Measurements from ENCODE around the gene TRIM67.

TRIM67 gene

DNA sequence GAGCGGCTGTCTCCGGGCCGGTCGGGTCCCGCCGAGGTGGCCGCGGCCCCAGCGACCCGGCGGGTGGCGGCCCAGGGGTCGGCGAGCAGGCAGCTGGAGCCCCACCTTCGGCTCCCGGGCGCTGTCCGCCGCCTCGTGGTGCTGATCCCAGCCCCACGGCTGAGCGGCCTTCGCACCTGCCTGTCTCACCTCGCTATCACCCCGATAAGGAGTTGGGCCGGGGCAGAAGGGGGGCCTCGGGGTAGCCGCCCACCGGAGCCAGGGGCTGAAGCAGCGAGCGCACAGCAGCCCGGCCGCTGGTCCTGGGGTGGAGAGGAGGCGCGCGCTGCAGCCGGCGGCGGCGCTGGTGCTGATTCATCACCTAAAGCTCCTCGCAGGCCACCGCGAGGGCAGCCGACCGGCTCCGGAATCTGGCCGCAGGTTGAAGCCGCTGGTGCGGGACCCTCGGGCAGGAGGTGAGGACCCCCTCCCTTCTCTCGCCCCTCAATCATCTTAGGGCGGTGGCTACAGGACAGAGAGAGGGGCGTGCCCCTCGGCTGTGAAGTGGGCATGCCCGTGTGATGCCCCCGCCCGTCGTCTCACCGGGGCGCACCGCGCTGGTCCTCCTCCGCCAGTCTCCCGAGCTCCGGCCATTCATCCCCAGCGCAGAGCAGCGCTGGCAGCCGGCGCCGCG, 575 bp downstream of the TRIM67 start (continued):
- TF ChIP-seq ZNF174 (tag by site-specific recombination; IDR thresholded peaks at IDR 0.05) (no peak), ZEB2 (tag by site-specific recombination; IDR thresholded peaks at IDR 0.05) (peak; percentile 84; the same call in 1 of the 2 replicates), HOXA7 (CRISPR knock-in tag; IDR thresholded peaks at IDR 0.05; ENCODE audit: borderline replicate concordance) (no peak), ZNF132 (tag by site-specific recombination; IDR thresholded peaks at IDR 0.05; ENCODE audit: borderline replicate concordance) (no peak), ZNF391 (tag by site-specific recombination; IDR thresholded peaks at IDR 0.05; ENCODE audit: borderline replicate concordance, low read depth) (no peak; the same call in 1 of the 2 replicates), ZNF629 (tag by site-specific recombination; IDR thresholded peaks at IDR 0.05) (peak; percentile 29; the same call in 1 of the 2 replicates), ZBTB8A (tag by site-specific recombination; IDR thresholded peaks at IDR 0.05) (peak; percentile 33; the same call in 1 of the 2 replicates), KLF10 (tag by site-specific recombination; IDR thresholded peaks at IDR 0.05) (peak; percentile 81), GLI2 (tag by site-specific recombination; IDR thresholded peaks at IDR 0.05; ENCODE audit: borderline replicate concordance, low read depth) (no peak), ZFP69B (tag by site-specific recombination; IDR thresholded peaks at IDR 0.05) (no peak), ZNF157 (tag by site-specific recombination; IDR thresholded peaks at IDR 0.05) (no peak), ZNF521 (tag by site-specific recombination; IDR thresholded peaks at IDR 0.05) (no peak), FEZF1 (tag by site-specific recombination; IDR thresholded peaks at IDR 0.05) (no peak), ZNF19 (tag by site-specific recombination; IDR thresholded peaks at IDR 0.05; ENCODE audit: low read depth) (no peak), EGR2 (tag by site-specific recombination; IDR thresholded peaks at IDR 0.05; ENCODE audit: low read depth) (no peak), ZNF76 (tag by site-specific recombination; IDR thresholded peaks at IDR 0.05; ENCODE audit: borderline replicate concordance, low read depth) (peak; percentile 7; the same call in 1 of the 2 replicates), ZNF416 (tag by site-specific recombination; IDR thresholded peaks at IDR 0.05) (no peak), ZBTB48 (tag by site-specific recombination; IDR thresholded peaks at IDR 0.05) (peak; percentile 26; the same call in 1 of the 2 replicates), ZNF626 (tag by site-specific recombination; IDR thresholded peaks at IDR 0.05) (peak; percentile 50; the same call in 1 of the 2 replicates), ZNF544 (tag by site-specific recombination; IDR thresholded peaks at IDR 0.05) (no peak), ZNF350 (tag by site-specific recombination; IDR thresholded peaks at IDR 0.05) (no peak)
- TF ChIP-seq, protein P1, sequence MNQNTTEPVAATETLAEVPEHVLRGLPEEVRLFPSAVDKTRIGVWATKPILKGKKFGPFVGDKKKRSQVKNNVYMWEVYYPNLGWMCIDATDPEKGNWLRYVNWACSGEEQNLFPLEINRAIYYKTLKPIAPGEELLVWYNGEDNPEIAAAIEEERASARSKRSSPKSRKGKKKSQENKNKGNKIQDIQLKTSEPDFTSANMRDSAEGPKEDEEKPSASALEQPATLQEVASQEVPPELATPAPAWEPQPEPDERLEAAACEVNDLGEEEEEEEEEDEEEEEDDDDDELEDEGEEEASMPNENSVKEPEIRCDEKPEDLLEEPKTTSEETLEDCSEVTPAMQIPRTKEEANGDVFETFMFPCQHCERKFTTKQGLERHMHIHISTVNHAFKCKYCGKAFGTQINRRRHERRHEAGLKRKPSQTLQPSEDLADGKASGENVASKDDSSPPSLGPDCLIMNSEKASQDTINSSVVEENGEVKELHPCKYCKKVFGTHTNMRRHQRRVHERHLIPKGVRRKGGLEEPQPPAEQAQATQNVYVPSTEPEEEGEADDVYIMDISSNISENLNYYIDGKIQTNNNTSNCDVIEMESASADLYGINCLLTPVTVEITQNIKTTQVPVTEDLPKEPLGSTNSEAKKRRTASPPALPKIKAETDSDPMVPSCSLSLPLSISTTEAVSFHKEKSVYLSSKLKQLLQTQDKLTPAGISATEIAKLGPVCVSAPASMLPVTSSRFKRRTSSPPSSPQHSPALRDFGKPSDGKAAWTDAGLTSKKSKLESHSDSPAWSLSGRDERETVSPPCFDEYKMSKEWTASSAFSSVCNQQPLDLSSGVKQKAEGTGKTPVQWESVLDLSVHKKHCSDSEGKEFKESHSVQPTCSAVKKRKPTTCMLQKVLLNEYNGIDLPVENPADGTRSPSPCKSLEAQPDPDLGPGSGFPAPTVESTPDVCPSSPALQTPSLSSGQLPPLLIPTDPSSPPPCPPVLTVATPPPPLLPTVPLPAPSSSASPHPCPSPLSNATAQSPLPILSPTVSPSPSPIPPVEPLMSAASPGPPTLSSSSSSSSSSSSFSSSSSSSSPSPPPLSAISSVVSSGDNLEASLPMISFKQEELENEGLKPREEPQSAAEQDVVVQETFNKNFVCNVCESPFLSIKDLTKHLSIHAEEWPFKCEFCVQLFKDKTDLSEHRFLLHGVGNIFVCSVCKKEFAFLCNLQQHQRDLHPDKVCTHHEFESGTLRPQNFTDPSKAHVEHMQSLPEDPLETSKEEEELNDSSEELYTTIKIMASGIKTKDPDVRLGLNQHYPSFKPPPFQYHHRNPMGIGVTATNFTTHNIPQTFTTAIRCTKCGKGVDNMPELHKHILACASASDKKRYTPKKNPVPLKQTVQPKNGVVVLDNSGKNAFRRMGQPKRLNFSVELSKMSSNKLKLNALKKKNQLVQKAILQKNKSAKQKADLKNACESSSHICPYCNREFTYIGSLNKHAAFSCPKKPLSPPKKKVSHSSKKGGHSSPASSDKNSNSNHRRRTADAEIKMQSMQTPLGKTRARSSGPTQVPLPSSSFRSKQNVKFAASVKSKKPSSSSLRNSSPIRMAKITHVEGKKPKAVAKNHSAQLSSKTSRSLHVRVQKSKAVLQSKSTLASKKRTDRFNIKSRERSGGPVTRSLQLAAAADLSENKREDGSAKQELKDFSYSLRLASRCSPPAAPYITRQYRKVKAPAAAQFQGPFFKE (tag by site-specific recombination; IDR thresholded peaks at IDR 0.05; ENCODE audit: borderline replicate concordance) = no peak
- TF ChIP-seq, protein P2, sequence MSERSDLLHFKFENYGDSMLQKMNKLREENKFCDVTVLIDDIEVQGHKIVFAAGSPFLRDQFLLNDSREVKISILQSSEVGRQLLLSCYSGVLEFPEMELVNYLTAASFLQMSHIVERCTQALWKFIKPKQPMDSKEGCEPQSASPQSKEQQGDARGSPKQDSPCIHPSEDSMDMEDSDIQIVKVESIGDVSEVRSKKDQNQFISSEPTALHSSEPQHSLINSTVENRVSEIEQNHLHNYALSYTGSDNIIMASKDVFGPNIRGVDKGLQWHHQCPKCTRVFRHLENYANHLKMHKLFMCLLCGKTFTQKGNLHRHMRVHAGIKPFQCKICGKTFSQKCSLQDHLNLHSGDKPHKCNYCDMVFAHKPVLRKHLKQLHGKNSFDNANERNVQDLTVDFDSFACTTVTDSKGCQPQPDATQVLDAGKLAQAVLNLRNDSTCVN (tag by site-specific recombination; optimal IDR thresholded peaks at IDR 0.05) = peak; percentile 89
- TF ChIP-seq, protein P3, sequence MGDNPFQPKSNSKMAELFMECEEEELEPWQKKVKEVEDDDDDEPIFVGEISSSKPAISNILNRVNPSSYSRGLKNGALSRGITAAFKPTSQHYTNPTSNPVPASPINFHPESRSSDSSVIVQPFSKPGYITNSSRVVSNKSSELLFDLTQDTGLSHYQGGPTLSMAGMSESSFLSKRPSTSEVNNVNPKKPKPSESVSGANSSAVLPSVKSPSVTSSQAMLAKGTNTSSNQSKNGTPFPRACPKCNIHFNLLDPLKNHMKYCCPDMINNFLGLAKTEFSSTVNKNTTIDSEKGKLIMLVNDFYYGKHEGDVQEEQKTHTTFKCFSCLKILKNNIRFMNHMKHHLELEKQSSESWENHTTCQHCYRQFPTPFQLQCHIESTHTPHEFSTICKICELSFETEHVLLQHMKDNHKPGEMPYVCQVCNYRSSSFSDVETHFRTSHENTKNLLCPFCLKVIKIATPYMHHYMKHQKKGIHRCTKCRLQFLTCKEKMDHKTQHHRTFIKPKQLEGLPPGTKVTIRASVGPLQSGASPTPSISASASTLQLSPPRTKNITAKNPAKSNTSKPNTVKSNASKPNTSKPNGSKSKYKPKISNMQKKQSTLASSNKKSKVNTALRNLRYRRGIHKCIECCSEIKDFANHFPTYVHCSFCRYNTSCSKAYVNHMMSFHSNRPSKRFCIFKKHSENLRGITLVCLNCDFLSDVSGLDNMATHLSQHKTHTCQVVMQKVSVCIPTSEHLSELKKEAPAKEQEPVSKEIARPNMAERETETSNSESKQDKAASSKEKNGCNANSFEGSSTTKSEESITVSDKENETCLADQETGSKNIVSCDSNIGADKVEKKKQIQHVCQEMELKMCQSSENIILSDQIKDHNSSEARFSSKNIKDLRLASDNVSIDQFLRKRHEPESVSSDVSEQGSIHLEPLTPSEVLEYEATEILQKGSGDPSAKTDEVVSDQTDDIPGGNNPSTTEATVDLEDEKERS (tag by site-specific recombination; IDR thresholded peaks at IDR 0.05) = no peak
- TF ChIP-seq, protein P4, sequence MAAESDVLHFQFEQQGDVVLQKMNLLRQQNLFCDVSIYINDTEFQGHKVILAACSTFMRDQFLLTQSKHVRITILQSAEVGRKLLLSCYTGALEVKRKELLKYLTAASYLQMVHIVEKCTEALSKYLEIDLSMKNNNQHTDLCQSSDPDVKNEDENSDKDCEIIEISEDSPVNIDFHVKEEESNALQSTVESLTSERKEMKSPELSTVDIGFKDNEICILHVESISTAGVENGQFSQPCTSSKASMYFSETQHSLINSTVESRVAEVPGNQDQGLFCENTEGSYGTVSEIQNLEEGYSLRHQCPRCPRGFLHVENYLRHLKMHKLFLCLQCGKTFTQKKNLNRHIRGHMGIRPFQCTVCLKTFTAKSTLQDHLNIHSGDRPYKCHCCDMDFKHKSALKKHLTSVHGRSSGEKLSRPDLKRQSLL (tag by site-specific recombination; IDR thresholded peaks at IDR 0.05) = peak; percentile 21; the same call in 1 of the 2 replicates
- TF ChIP-seq, protein P5, sequence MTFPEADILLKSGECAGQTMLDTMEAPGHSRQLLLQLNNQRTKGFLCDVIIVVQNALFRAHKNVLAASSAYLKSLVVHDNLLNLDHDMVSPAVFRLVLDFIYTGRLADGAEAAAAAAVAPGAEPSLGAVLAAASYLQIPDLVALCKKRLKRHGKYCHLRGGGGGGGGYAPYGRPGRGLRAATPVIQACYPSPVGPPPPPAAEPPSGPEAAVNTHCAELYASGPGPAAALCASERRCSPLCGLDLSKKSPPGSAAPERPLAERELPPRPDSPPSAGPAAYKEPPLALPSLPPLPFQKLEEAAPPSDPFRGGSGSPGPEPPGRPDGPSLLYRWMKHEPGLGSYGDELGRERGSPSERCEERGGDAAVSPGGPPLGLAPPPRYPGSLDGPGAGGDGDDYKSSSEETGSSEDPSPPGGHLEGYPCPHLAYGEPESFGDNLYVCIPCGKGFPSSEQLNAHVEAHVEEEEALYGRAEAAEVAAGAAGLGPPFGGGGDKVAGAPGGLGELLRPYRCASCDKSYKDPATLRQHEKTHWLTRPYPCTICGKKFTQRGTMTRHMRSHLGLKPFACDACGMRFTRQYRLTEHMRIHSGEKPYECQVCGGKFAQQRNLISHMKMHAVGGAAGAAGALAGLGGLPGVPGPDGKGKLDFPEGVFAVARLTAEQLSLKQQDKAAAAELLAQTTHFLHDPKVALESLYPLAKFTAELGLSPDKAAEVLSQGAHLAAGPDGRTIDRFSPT (tag by site-specific recombination; IDR thresholded peaks at IDR 0.05) = peak; percentile 74
